DOHH2 (cell line): Measurements from ENCODE around the gene PEMT.

Experiments used
- H3F3A ChIP-seq: fragments of 200-600 bp; sonication (generic), shearing (Covaris generic); 2 replicates; pipeline ENCODE4 v1.6.0; 2016; ENCODE audit warnings: antibody characterized with exemption, mild to moderate bottlenecking; ENCODE audit not compliant: control insufficient read depth, insufficient read depth
- H3K27ac ChIP-seq: fragments of 200-600 bp; sonication (generic); 2 replicates; pipeline ENCODE4 v1.5.1; 2014; ENCODE audit warnings: low read depth, mild to moderate bottlenecking, low read length, moderate library complexity
- H3K27me3 ChIP-seq: fragments of 200-600 bp; sonication (generic); 2 replicates; pipeline ENCODE4 v1.6.1; 2014; ENCODE audit warnings: mild to moderate bottlenecking, low read length, mixed read lengths; ENCODE audit not compliant: control insufficient read depth
- H3K36me3 ChIP-seq: fragments of 200-600 bp; sonication (generic); 2 replicates; pipeline ENCODE4 v1.6.1; 2014; ENCODE audit warnings: mild to moderate bottlenecking, low read length, moderate library complexity, mixed read lengths; ENCODE audit not compliant: control insufficient read depth
- H3K4me1 ChIP-seq: fragments of 200-600 bp; sonication (generic); 2 replicates; pipeline ENCODE4 v1.6.1; 2014; ENCODE audit warnings: mild to moderate bottlenecking, low read length, mixed read lengths; ENCODE audit not compliant: control insufficient read depth
- H3K4me2 ChIP-seq: fragments of 200-600 bp; sonication (generic); 2 replicates; pipeline ENCODE4 v1.6.0; 2014; ENCODE audit warnings: mild to moderate bottlenecking, low read length, moderate library complexity
- H3K4me3 ChIP-seq: fragments of 200-600 bp; sonication (generic); 2 replicates; pipeline ENCODE4 v1.5.1; 2014; ENCODE audit warnings: mild to moderate bottlenecking, low read length, mixed read lengths
- H3K79me2 ChIP-seq: fragments of 200-600 bp; sonication (generic); 2 replicates; pipeline ENCODE4 v1.6.1; 2014; ENCODE audit warnings: mild to moderate bottlenecking, low read length, mixed read lengths; ENCODE audit not compliant: control insufficient read depth
- H3K9me2 ChIP-seq: fragments of 200-600 bp; sonication (generic); replicated peaks from 2 replicates; pipeline ENCODE4 v1.6.1; 2014; ENCODE audit warnings: mild to moderate bottlenecking, low read length, mixed read lengths; ENCODE audit not compliant: control insufficient read depth
- H3K9me3 ChIP-seq: fragments of 200-600 bp; sonication (generic); 2 replicates; pipeline ENCODE4 v1.6.1; 2014; ENCODE audit warnings: antibody characterized with exemption, low read length, mixed read lengths; ENCODE audit not compliant: control insufficient read depth, insufficient read depth
- H4K20me1 ChIP-seq: fragments of 200-600 bp; sonication (generic); 2 replicates; pipeline ENCODE4 v1.6.0; 2014; ENCODE audit warnings: low read depth, mild to moderate bottlenecking, antibody characterized with exemption, low read length, moderate library complexity; ENCODE audit not compliant: control insufficient read depth, insufficient read depth
- EZH2phosphoT487 ChIP-seq: fragments of 200-600 bp; sonication (generic); IDR thresholded peaks from 2 replicates; pipeline ENCODE4 v1.6.1; 2017; ENCODE audit warnings: borderline replicate concordance, mild to moderate bottlenecking, antibody characterized with exemption, low read length, moderate library complexity, mixed read lengths
- TF ChIP-seq, protein P1 (sequence below): fragments of 200-600 bp; sonication (generic); IDR thresholded peaks from one replicate; pipeline ENCODE4 v1.5.1; 2014; ENCODE audit warnings: antibody characterized with exemption, mild to moderate bottlenecking, low read depth, low read length; ENCODE audit not compliant: poor library complexity, severe bottlenecking

The PEMT gene

DNA sequence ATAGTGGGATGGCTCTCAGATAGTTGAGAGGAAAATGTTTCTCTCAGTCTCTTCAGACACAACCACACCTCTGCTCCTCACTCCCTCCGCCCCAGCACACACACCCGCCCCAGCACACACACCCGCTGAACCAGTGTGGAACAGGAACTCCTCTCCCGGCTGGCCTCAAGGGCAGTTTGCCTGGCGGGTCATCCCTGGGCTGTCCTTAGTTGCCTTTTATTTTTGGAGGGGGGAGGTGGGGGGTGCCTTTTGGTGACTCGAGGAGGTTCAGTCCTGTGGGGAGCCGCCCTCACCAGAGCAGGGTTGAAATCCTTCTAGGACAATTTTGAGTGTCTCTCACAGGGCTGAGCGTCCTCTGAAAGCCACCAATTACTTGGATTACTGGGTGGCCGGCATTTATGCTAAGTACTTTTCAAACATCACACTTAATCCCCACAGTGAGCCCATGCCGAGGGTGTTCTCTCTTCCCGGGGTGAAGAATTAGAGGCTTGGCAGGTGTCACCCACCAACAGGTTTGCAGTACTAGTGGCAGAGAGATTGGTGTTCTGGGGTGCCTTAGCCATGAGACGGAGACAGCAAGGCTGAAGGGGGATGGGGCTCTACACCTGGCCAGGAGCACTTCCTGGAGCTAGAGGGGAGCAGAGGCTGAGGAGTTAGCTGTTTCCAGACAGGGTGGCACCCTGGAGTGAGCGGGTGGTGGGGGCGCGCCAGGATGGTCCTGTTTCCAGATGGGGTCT lies 98.1 kb downstream of the PEMT start:
- H3K79me2 ChIP-seq = no peaks in the 10 kb centered on the region
- no peaks in the 10 kb centered on the region for H3K9me3 ChIP-seq
- peaks cover 19% of the 10 kb centered on the region for H3K4me1 ChIP-seq
- H3K4me2 ChIP-seq = no peak overlapping the region
- TF ChIP-seq EZH2phosphoT487 = no peak
- TF ChIP-seq, protein P1, sequence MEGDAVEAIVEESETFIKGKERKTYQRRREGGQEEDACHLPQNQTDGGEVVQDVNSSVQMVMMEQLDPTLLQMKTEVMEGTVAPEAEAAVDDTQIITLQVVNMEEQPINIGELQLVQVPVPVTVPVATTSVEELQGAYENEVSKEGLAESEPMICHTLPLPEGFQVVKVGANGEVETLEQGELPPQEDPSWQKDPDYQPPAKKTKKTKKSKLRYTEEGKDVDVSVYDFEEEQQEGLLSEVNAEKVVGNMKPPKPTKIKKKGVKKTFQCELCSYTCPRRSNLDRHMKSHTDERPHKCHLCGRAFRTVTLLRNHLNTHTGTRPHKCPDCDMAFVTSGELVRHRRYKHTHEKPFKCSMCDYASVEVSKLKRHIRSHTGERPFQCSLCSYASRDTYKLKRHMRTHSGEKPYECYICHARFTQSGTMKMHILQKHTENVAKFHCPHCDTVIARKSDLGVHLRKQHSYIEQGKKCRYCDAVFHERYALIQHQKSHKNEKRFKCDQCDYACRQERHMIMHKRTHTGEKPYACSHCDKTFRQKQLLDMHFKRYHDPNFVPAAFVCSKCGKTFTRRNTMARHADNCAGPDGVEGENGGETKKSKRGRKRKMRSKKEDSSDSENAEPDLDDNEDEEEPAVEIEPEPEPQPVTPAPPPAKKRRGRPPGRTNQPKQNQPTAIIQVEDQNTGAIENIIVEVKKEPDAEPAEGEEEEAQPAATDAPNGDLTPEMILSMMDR = no peak
- H4K20me1 ChIP-seq = 0 out of 2 replicates have a peak, but pooled peaks cover 13% of the 10 kb centered on the region
- H3K27ac ChIP-seq = no peak overlapping the region
- peaks cover 24% of the 10 kb centered on the region for H3K27me3 ChIP-seq
- no peaks in the 10 kb centered on the region for H3K9me2 ChIP-seq
- H3K4me3 ChIP-seq = no peak overlapping the region
- no peaks in the 10 kb centered on the region for H3F3A ChIP-seq
- peaks cover 21% of the 10 kb centered on the region for H3K36me3 ChIP-seq

DNA sequence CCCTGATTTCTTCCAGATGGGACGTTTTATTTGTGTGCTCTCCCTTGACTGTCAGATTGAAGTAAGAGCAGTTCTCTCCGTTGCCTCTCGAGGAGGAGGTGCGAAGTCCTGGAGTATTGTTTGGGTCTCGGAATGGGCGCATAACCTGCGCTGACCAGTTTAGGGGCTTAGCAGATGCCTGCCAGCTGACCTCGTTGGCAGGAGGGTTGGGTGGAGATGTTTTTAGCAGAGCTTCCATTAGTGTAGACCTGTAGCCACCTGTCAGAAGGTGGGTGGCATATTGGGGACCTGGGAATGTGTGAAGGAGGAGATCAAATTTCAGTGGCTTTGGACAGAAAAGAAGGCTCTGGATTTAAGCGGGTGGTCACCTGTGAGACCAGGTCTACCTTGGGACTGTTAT lies 98.9 kb downstream of the PEMT start:
- no peak overlapping the region for H3K4me2 ChIP-seq
- no peaks in the 10 kb centered on the region for H3K9me3 ChIP-seq
- no peak for TF ChIP-seq EZH2phosphoT487
- TF ChIP-seq, protein P1 = no peak
- H3K4me1 ChIP-seq = peaks cover 19% of the 10 kb centered on the region
- no peak overlapping the region for H3K4me3 ChIP-seq
- no peak overlapping the region for H3K27ac ChIP-seq
- peaks cover 24% of the 10 kb centered on the region for H3K27me3 ChIP-seq
- H3K9me2 ChIP-seq = no peaks in the 10 kb centered on the region
- H3K79me2 ChIP-seq = peaks cover 5% of the 10 kb centered on the region; the same call in 1 of the 2 replicates
- peaks cover 29% of the 10 kb centered on the region for H3K36me3 ChIP-seq
- H4K20me1 ChIP-seq = 0 out of 2 replicates have a peak, but pooled peaks cover 13% of the 10 kb centered on the region
- no peaks in the 10 kb centered on the region for H3F3A ChIP-seq

DNA sequence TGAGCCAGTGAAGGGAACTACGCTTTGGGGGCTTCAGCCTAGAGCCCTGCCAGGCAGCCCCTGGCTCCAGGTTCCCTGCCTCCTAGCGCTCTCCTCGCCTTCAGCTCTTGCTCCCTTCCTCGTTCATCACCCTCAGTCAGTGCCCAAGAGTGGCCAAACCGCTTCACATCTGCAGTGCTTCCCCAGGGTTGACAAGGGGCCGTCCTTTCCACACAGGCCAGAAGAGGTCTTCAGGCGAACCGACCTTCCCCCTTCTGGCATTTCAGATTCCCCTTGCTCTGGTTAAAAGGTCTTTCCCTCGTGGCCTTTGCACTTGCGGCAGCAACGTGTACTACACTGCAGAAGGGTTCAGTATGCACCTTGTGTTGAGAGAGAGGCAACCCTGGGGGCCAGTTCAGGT lies 99.4 kb downstream of the PEMT start:
- Histone ChIP-seq H3K79me2 (peaks cover 5% of the 10 kb centered on the region; the same call in 1 of the 2 replicates), H3F3A (no peaks in the 10 kb centered on the region), H3K9me3 (no peaks in the 10 kb centered on the region), H3K9me2 (no peaks in the 10 kb centered on the region), H3K27me3 (peaks cover 22% of the 10 kb centered on the region), H3K4me3 (no peak overlapping the region), H3K4me1 (peaks cover 18% of the 10 kb centered on the region), H3K36me3 (peaks cover 32% of the 10 kb centered on the region), H3K27ac (no peak overlapping the region), H4K20me1 (0 out of 2 replicates have a peak, but pooled peaks cover 13% of the 10 kb centered on the region), H3K4me2 (no peak overlapping the region)
- no peak for TF ChIP-seq EZH2phosphoT487
- TF ChIP-seq, protein P1 = no peak
